IMR-90 (cell line): ENCODE results near the gene INTS15. TPM values are rescaled to one million over a fixed set of nuclear protein-coding genes. Genes with fewer than 3 reads are reported as not detected.

Experiments used
- ATAC-seq: fragments of 200-7000 bp; cut with Tn5 transposase; 2 replicates; pipeline ENCODE4 v1.9.1; 2020; ENCODE audit warnings: low read depth, mild to moderate bottlenecking, moderate library complexity
- BruUV-seq: library from RNA; stranded (reverse); fragments of 400-500 nt; replicated peaks from 2 replicates; lab custom pipeline; 2021; lab: Mats Ljungman, UMichigan
- CTCF ChIA-PET: fragments of 300-600 bp; formaldehyde crosslinking; extraction: SDS; loops from one replicate; lab custom pipeline; 2021; ENCODE audit warnings: antibody characterized with exemption; lab: Yijun Ruan, JAX
- POLR2A ChIA-PET: fragments of 300-600 bp; sonication (Branson Sonifier 250); formaldehyde crosslinking; loops from one replicate; lab custom pipeline; 2022; ENCODE audit warnings: antibody characterized with exemption; ENCODE audit not compliant: unreplicated experiment; lab: Charles Lee
- DNase-seq: peaks from one replicate; pipeline ENCODE4 v3.0.0; 2013
- H2AFZ ChIP-seq: replicated peaks from 2 replicates; pipeline ENCODE3; 2013; ENCODE audit warnings: low read length, mild to moderate bottlenecking; ENCODE audit not compliant: poor library complexity
- H2AK5ac ChIP-seq: 2 replicates; pipeline ENCODE4 v1.6.1; 2013; ENCODE audit warnings: low read depth, low read length, inconsistent platforms
- H2AK9ac ChIP-seq: replicated peaks from 2 replicates; pipeline ENCODE3; 2013; ENCODE audit warnings: mild to moderate bottlenecking, low read depth, low read length, moderate library complexity; ENCODE audit not compliant: poor library complexity
- H2BK120ac ChIP-seq: 2 replicates; pipeline ENCODE4 v1.6.1; 2013; ENCODE audit warnings: low read depth, low read length, inconsistent platforms
- H2BK15ac ChIP-seq: 3 replicates; pipeline ENCODE4 v1.6.1; 2013; ENCODE audit warnings: low read depth, low read length, inconsistent platforms
- H2BK20ac ChIP-seq: 2 replicates; pipeline ENCODE4 v1.6.1; 2013; ENCODE audit warnings: low read depth, mild to moderate bottlenecking, inconsistent platforms, low read length, moderate library complexity
- H2BK5ac ChIP-seq: 2 replicates; pipeline ENCODE4 v1.6.1; 2013; ENCODE audit warnings: mild to moderate bottlenecking, low read depth, low read length, inconsistent platforms; ENCODE audit not compliant: poor library complexity, severe bottlenecking
- H3K14ac ChIP-seq: replicated peaks from 2 replicates; pipeline ENCODE4 v1.6.1; 2013; ENCODE audit warnings: low read depth, low read length, inconsistent platforms
- H3K18ac ChIP-seq: 2 replicates; pipeline ENCODE4 v1.6.1; 2013; ENCODE audit warnings: low read depth, low read length, control low read depth
- H3K23ac ChIP-seq: 2 replicates; pipeline ENCODE4 v1.6.1; 2013; ENCODE audit warnings: low read depth, low read length, inconsistent platforms
- H3K27ac ChIP-seq: 2 replicates; pipeline ENCODE4 v1.5.1; 2013; ENCODE audit warnings: mild to moderate bottlenecking, control low read depth, low read length; ENCODE audit not compliant: insufficient read depth
- H3K27me3 ChIP-seq: 2 replicates; pipeline ENCODE4 v1.6.1; 2013; ENCODE audit warnings: low read length; ENCODE audit not compliant: control insufficient read depth, insufficient read depth
- H3K36me3 ChIP-seq: 2 replicates; pipeline ENCODE4 v1.6.1; 2013; ENCODE audit warnings: low read length, mixed read lengths; ENCODE audit not compliant: control insufficient read depth, insufficient read depth
- H3K4ac ChIP-seq: 2 replicates; pipeline ENCODE4 v1.6.1; 2013; ENCODE audit warnings: low read depth, low read length, inconsistent platforms
- H3K4me1 ChIP-seq: 2 replicates; pipeline ENCODE4 v1.6.1; 2013; ENCODE audit warnings: low read length, mixed read lengths; ENCODE audit not compliant: control insufficient read depth, insufficient read depth
- H3K4me2 ChIP-seq: 2 replicates; pipeline ENCODE4 v1.6.1; 2013; ENCODE audit warnings: low read depth, mild to moderate bottlenecking, control low read depth, low read length, moderate library complexity
- H3K4me3 ChIP-seq: 2 replicates; pipeline ENCODE4 v1.5.1; 2013; ENCODE audit warnings: low read depth, mild to moderate bottlenecking, control low read depth, low read length, moderate library complexity; ENCODE audit not compliant: insufficient read depth
- H3K56ac ChIP-seq: 2 replicates; pipeline ENCODE4 v1.6.1; 2013; ENCODE audit warnings: low read length, inconsistent platforms; ENCODE audit not compliant: insufficient read depth; ENCODE audit errors: extremely low read depth
- H3K79me1 ChIP-seq, 2 experiments: 2 replicates each; pipeline ENCODE4 v1.6.1; 2013; ENCODE audit warnings: low read length in 2 of 2, inconsistent platforms in 1 of 2, low read depth in 1 of 2
- H3K9ac ChIP-seq: 2 replicates; pipeline ENCODE4 v1.6.1; 2013; ENCODE audit warnings: low read depth, low read length, control low read depth
- H3K9me1 ChIP-seq: 2 replicates; pipeline ENCODE4 v1.6.1; 2013; ENCODE audit warnings: low read length, inconsistent platforms; ENCODE audit not compliant: insufficient read depth
- H3K9me3 ChIP-seq: 2 replicates; pipeline ENCODE4 v1.6.1; 2013; ENCODE audit warnings: low read length; ENCODE audit not compliant: control insufficient read depth, insufficient read depth
- H4K20me1 ChIP-seq: 2 replicates; pipeline ENCODE4 v1.6.1; 2013; ENCODE audit warnings: low read length, inconsistent platforms; ENCODE audit not compliant: insufficient read depth
- H4K5ac ChIP-seq: 2 replicates; pipeline ENCODE4 v1.6.1; 2013; ENCODE audit warnings: mild to moderate bottlenecking, low read depth, low read length, control low read depth
- H4K8ac ChIP-seq, 2 experiments: 2 replicates each; pipeline ENCODE4 v1.6.1; 2013; ENCODE audit warnings: low read depth in 2 of 2, low read length in 2 of 2, control low read depth in 1 of 2, inconsistent platforms in 1 of 2
- H4K91ac ChIP-seq: 2 replicates; pipeline ENCODE4 v1.6.1; 2013; ENCODE audit warnings: low read depth, low read length, inconsistent platforms; ENCODE audit not compliant: insufficient read depth
- CEBPB ChIP-seq: IDR thresholded peaks from 2 replicates; pipeline ENCODE4 v1.6.1; 2012; ENCODE audit warnings: low read depth, low read length, improper control_type of control experiment
- CTCF ChIP-seq: conservative IDR thresholded peaks from 2 replicates; pipeline ENCODE4 v1.5.1; 2012; ENCODE audit warnings: mild to moderate bottlenecking, low read depth, low read length, improper control_type of control experiment
- FOS ChIP-seq: fragments of 150-350 bp; IDR thresholded peaks from 2 replicates; pipeline ENCODE4 v1.6.1; 2016; ENCODE audit warnings: low read depth, low read length
- MAZ ChIP-seq: IDR thresholded peaks from 2 replicates; pipeline ENCODE4 v1.6.1; 2012; ENCODE audit warnings: low read depth, mild to moderate bottlenecking, low read length, improper control_type of control experiment, moderate library complexity, borderline replicate concordance
- MXI1 ChIP-seq: IDR thresholded peaks from 2 replicates; pipeline ENCODE4 v1.6.1; 2012; ENCODE audit warnings: low read depth, mild to moderate bottlenecking, low read length, moderate library complexity, borderline replicate concordance
- NFE2L2 ChIP-seq: fragments of 150-350 bp; IDR thresholded peaks from 2 replicates; pipeline ENCODE4 v1.6.1; 2016; ENCODE audit warnings: low read depth, mild to moderate bottlenecking, low read length
- POLR2A ChIP-seq: IDR thresholded peaks from 2 replicates; pipeline ENCODE4 v1.6.1; 2012; ENCODE audit warnings: mild to moderate bottlenecking, low read depth, low read length
- RAD21 ChIP-seq: IDR thresholded peaks from 2 replicates; pipeline ENCODE4 v1.6.1; 2012; ENCODE audit warnings: low read length, improper control_type of control experiment
- RFX5 ChIP-seq: IDR thresholded peaks from 2 replicates; pipeline ENCODE4 v1.8.0; 2012; ENCODE audit warnings: low read depth, mild to moderate bottlenecking, low read length, moderate library complexity
- USF2 ChIP-seq: fragments of 150-350 bp; IDR thresholded peaks from 2 replicates; pipeline ENCODE4 v1.6.1; 2017; ENCODE audit warnings: mild to moderate bottlenecking, antibody characterized with exemption, low read length, low read depth
- WGBS, 2 experiments: methylation state at CpG; one replicate each; pipeline versions ENCODE4 v1.1.5 to v1.1.7; 2013; ENCODE audit warnings: missing lambda C conversion rate in 2 of 2; ENCODE audit not compliant: insufficient read length in 1 of 2; ENCODE audit errors: extremely low coverage in 2 of 2; 5-methylcytosine and 5-hydroxymethylcytosine counted together
- dilution Hi-C: fragments of 300-500 bp; cut with HindIII; formaldehyde crosslinking; loops from one replicate; pipeline ENCODE4 v1.14.3; 2018; ENCODE audit warnings: low sequenced_read_pairs; ENCODE audit not compliant: unreplicated experiment
- in situ Hi-C: fragments of 300-500 bp; cut with MboI; formaldehyde crosslinking; loops from 3 replicates; pipeline ENCODE4 v1.14.3; 2019; ENCODE audit warnings: low sequenced_read_pairs, inconsistent platforms, mixed read lengths
- intact Hi-C: fragments of 100-400 bp; cut with micrococcal nuclease; formaldehyde crosslinking; loops from 2 replicates; pipeline ENCODE4 v1.10.0; 2022
- polyA plus RNA-seq, 3 experiments: library from polyadenylated mRNA; depleted of rRNA; stranded (reverse); fragments of >200 nt; gene quantifications; 2 replicates each; pipeline ENCODE4 v1.2.3, GENCODE V29; 2012; ENCODE audit warnings: low replicate concordance in 1 of 3
- total RNA-seq: library from RNA; depleted of rRNA; stranded (reverse); fragments of >200 nt; gene quantifications from 2 replicates; pipeline ENCODE4 v1.2.3, GENCODE V29; 2012

INTS15 gene
- total and polyA plus RNA-seq, 2 of the 4 experiments (the other 2 are of a cell fraction): 7.0 to 20.8 TPM

GRCh38 chr7:6600093-6600492 lies 10.3 kb downstream of the INTS15 start:
- Histone ChIP-seq H3K4me2 (no peak overlapping the region), H3K27me3 (no peaks in the 10 kb centered on the region), H2AFZ (no peak overlapping the region), H4K5ac (no peak overlapping the region), H2BK5ac (no peak overlapping the region), H3K4ac (no peak overlapping the region), H3K14ac (no peak overlapping the region), H3K23ac (no peak overlapping the region), H2AK9ac (no peak overlapping the region), H3K4me1 (no peaks in the 10 kb centered on the region), H3K36me3 (peaks cover 56% of the 10 kb centered on the region), H3K27ac (no peak overlapping the region), H3K9me1 (no peaks in the 10 kb centered on the region; the same call in 1 of the 2 replicates), H3K9ac (no peak overlapping the region), H2BK20ac (no peak overlapping the region), H4K91ac (no peak overlapping the region), H2AK5ac (no peak overlapping the region), H4K20me1 (peaks cover 8% of the 10 kb centered on the region; the same call in 1 of the 2 replicates), H3K4me3 (no peak overlapping the region), H3K9me3 (no peaks in the 10 kb centered on the region), H3K56ac (no peak overlapping the region), H2BK120ac (no peak overlapping the region), H3K79me1 (peaks cover 3 to 9% of the 10 kb centered on the region in 2 experiments; a peak in 2 of 4 replicates), H2BK15ac (no peak overlapping the region), H4K8ac (no peak overlapping the region), H3K18ac (no peak overlapping the region)
- in situ Hi-C loops: no loop called here
- POLR2A ChIA-PET: interaction anchor here (0.5 kb wide), 1 partner anchor 16 kb away, joined by 5 read pairs; no protein-coding TSS in a partner anchor
- DNase-seq (no peak), ATAC-seq (no peak)
- dilution Hi-C loops: no loop called here
- BruUV-seq: no TSS peak
- WGBS, 2 experiments: no CpG with 5 or more reads among the region's 15 CpGs
- no peak for TF ChIP-seq USF2
- TF ChIP-seq CTCF: no peak
- TF ChIP-seq FOS: no peak
- no peak for TF ChIP-seq MXI1
- TF ChIP-seq CEBPB: no peak
- no peak for TF ChIP-seq POLR2A
- no peak for TF ChIP-seq RAD21
- TF ChIP-seq MAZ: no peak
- no peak for TF ChIP-seq RFX5
- TF ChIP-seq NFE2L2: no peak
- CTCF ChIA-PET: interaction anchor here (1.4 kb wide), 1 partner anchor 84 kb away, joined by 3 read pairs; no protein-coding TSS in a partner anchor
- intact Hi-C loops: no loop called here
